ENCODE data around the gene KRT79. TPM values are rescaled to one million over a fixed set of nuclear protein-coding genes. Genes with fewer than 3 reads are reported as not detected.

The KRT79 gene
- polyA plus RNA-seq, 1 of the 3 experiments (the other 2 are of a cell fraction), result not detected

DNA sequence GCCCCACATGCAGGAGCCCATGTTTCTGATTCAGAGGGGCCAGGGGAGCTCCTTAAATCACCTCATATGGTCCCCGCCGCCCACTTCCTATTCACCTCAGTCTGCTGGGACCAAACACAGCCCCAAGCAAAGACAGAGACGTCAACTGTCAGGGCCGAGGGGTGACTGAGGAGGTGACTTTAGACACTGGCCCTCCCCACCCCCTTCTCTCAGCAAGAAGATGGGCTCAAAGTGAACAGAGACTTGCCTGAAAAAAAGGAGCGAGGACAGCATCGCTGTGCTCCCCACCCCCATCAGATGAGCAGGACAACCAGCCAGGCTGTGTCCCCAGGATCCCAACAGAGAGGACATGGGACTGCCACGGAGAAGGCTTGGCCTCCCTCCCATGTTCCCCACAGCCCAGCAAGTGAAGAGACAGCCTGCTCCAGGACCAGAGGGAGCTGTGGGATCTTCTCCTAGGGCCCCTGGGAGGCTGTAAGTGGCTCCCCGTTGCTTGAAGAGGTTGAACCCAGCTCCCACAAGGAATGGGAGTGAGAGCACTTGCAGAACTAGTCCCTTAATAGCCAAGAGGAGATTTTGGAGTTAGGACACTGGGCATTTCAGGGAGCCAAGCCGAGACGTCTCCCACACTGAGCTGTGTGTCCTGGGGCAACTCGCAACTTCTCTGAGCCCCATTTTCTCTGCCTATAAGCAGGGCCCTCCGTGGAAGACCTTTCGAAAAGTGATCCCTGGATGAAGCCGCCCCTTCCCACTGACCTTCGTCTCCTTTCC is 1.3 kb upstream of the KRT79 start:
- Histone ChIP-seq H3K9ac (no peak overlapping the region), H3K79me2 (ENCODE audit: insufficient read depth) (no peaks in the 10 kb centered on the region), H3K4me2 (peak overlapping the region; percentile 55; the same call in 1 of the 2 replicates), H4K20me1 (ENCODE audit: insufficient read depth) (no peaks in the 10 kb centered on the region), H3K9me2 (no peaks in the 10 kb centered on the region), H3K9me3 (no peaks in the 10 kb centered on the region), H3K27ac (ENCODE audit: low read depth in 2 of 2, low read length in 1 of 2) (no peak overlapping the region), H3K36me3 (replicated peaks in 1 of 2; ENCODE audit: control insufficient read depth in 1 of 2, insufficient read depth in 2 of 2, low read length in 1 of 2) (no peaks in the 10 kb centered on the region), H3K27me3 (ENCODE audit: insufficient read depth) (peaks cover 24% of the 10 kb centered on the region; the same call in 1 of the 2 replicates), H3K4me1 (ENCODE audit: control insufficient read depth in 1 of 2, insufficient read depth in 2 of 2, low read depth in 1 of 2, low read length in 1 of 2) (peaks cover 0 to 9% of the 10 kb centered on the region in 2 experiments; a peak in 1 of 4 replicates), H2AFZ (ENCODE audit: low read depth) (no peak overlapping the region), H3F3A (replicated peaks; ENCODE audit: insufficient read depth) (no peaks in the 10 kb centered on the region), H3K4me3 (ENCODE audit: low read depth in 2 of 2, low read length in 1 of 2) (no peak overlapping the region)
- TF ChIP-seq MXI1 (IDR thresholded peaks at IDR 0.05; ENCODE audit: low read depth, low read length), result no peak
- no peak for TF ChIP-seq ELF1 (IDR thresholded peaks at IDR 0.05)
- no peak for TF ChIP-seq FOXM1 (IDR thresholded peaks at IDR 0.05; ENCODE audit: low read depth)
- no peak for TF ChIP-seq FOXJ3 (CRISPR knock-in tag; IDR thresholded peaks at IDR 0.05)
- no peak for DNase-seq
- ChIA-PET POLR2A (no interaction called here), CTCF (interaction anchor here (1.4 kb wide), 1 partner anchor 44 kb away, joined by 3 read pairs; no protein-coding TSS in a partner anchor)
- 59% methylated on average over 15 of the region's 15 CpGs for WGBS (ENCODE audit: low lambda C conversion rate)

DNA sequence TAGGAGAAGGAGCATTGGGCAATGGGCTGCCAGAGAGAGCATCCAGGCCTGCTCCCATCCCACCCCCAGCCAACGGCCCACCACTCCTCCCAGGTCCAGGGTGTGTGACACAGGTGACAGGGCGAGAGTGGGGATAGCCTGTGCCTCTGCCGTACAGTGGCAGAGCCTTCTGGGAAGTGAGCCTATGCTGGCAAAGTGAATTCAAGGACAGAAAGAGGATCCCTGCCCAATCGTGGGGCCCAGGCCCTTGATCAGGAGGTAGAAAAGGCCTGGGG is 553 bp upstream of the KRT79 start:
- Histone ChIP-seq H3K36me3 (replicated peaks in 1 of 2; ENCODE audit: control insufficient read depth in 1 of 2, insufficient read depth in 2 of 2, low read length in 1 of 2) (no peaks in the 10 kb centered on the region), H3K27me3 (ENCODE audit: insufficient read depth) (peaks cover 24% of the 10 kb centered on the region; the same call in 1 of the 2 replicates), H3F3A (replicated peaks; ENCODE audit: insufficient read depth) (no peaks in the 10 kb centered on the region), H3K9ac (no peak overlapping the region), H3K27ac (ENCODE audit: low read depth in 2 of 2, low read length in 1 of 2) (no peak overlapping the region), H3K9me3 (no peaks in the 10 kb centered on the region), H4K20me1 (ENCODE audit: insufficient read depth) (no peaks in the 10 kb centered on the region), H3K79me2 (ENCODE audit: insufficient read depth) (no peaks in the 10 kb centered on the region), H3K9me2 (no peaks in the 10 kb centered on the region), H2AFZ (ENCODE audit: low read depth) (no peak overlapping the region), H3K4me2 (no peak overlapping the region), H3K4me3 (ENCODE audit: low read depth in 2 of 2, low read length in 1 of 2) (no peak overlapping the region), H3K4me1 (ENCODE audit: control insufficient read depth in 1 of 2, insufficient read depth in 2 of 2, low read depth in 1 of 2, low read length in 1 of 2) (peaks cover 0 to 9% of the 10 kb centered on the region in 2 experiments; a peak in 1 of 4 replicates)
- WGBS (ENCODE audit: low lambda C conversion rate), result 27% methylated on average over 4 of the region's 4 CpGs
- ChIA-PET CTCF (interaction anchor here (0.9 to 1.0 kb wide), 2 partner anchors 31 to 462 kb away, joined by 3 read pairs; no protein-coding TSS in a partner anchor), POLR2A (no interaction called here)
- no peak for DNase-seq
- no peak for TF ChIP-seq EP300 (IDR thresholded peaks at IDR 0.05; ENCODE audit: borderline replicate concordance in 1 of 2, low read depth in 1 of 2, low read length in 1 of 2)
- no peak for TF ChIP-seq TAF1 (IDR thresholded peaks at IDR 0.05; ENCODE audit: borderline replicate concordance, low read depth, low read length)
- TF ChIP-seq TEAD4 (IDR thresholded peaks at IDR 0.05; ENCODE audit: borderline replicate concordance, insufficient read depth), result no peak
- no peak for TF ChIP-seq RXRA (IDR thresholded peaks at IDR 0.05; ENCODE audit: borderline replicate concordance, low read depth)
- TF ChIP-seq, protein P1, sequence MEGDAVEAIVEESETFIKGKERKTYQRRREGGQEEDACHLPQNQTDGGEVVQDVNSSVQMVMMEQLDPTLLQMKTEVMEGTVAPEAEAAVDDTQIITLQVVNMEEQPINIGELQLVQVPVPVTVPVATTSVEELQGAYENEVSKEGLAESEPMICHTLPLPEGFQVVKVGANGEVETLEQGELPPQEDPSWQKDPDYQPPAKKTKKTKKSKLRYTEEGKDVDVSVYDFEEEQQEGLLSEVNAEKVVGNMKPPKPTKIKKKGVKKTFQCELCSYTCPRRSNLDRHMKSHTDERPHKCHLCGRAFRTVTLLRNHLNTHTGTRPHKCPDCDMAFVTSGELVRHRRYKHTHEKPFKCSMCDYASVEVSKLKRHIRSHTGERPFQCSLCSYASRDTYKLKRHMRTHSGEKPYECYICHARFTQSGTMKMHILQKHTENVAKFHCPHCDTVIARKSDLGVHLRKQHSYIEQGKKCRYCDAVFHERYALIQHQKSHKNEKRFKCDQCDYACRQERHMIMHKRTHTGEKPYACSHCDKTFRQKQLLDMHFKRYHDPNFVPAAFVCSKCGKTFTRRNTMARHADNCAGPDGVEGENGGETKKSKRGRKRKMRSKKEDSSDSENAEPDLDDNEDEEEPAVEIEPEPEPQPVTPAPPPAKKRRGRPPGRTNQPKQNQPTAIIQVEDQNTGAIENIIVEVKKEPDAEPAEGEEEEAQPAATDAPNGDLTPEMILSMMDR (IDR thresholded peaks at IDR 0.05), result no peak
- TF ChIP-seq, protein P2, sequence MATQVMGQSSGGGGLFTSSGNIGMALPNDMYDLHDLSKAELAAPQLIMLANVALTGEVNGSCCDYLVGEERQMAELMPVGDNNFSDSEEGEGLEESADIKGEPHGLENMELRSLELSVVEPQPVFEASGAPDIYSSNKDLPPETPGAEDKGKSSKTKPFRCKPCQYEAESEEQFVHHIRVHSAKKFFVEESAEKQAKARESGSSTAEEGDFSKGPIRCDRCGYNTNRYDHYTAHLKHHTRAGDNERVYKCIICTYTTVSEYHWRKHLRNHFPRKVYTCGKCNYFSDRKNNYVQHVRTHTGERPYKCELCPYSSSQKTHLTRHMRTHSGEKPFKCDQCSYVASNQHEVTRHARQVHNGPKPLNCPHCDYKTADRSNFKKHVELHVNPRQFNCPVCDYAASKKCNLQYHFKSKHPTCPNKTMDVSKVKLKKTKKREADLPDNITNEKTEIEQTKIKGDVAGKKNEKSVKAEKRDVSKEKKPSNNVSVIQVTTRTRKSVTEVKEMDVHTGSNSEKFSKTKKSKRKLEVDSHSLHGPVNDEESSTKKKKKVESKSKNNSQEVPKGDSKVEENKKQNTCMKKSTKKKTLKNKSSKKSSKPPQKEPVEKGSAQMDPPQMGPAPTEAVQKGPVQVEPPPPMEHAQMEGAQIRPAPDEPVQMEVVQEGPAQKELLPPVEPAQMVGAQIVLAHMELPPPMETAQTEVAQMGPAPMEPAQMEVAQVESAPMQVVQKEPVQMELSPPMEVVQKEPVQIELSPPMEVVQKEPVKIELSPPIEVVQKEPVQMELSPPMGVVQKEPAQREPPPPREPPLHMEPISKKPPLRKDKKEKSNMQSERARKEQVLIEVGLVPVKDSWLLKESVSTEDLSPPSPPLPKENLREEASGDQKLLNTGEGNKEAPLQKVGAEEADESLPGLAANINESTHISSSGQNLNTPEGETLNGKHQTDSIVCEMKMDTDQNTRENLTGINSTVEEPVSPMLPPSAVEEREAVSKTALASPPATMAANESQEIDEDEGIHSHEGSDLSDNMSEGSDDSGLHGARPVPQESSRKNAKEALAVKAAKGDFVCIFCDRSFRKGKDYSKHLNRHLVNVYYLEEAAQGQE (IDR thresholded peaks at IDR 0.05; ENCODE audit: low read depth, low read length), result no peak
- TF ChIP-seq, protein P3, sequence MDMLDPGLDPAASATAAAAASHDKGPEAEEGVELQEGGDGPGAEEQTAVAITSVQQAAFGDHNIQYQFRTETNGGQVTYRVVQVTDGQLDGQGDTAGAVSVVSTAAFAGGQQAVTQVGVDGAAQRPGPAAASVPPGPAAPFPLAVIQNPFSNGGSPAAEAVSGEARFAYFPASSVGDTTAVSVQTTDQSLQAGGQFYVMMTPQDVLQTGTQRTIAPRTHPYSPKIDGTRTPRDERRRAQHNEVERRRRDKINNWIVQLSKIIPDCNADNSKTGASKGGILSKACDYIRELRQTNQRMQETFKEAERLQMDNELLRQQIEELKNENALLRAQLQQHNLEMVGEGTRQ (IDR thresholded peaks at IDR 0.05; ENCODE audit: borderline replicate concordance, low read depth, low read length), result no peak
- TF ChIP-seq YY1 (IDR thresholded peaks at IDR 0.05; ENCODE audit: low read depth), result no peak
- TF ChIP-seq JUND (IDR thresholded peaks at IDR 0.05), result no peak
- no peak for TF ChIP-seq GATA2 (CRISPR knock-in tag; IDR thresholded peaks at IDR 0.05)
- TF ChIP-seq CHD2 (IDR thresholded peaks at IDR 0.05; ENCODE audit: low read length, partially characterized antibody), result no peak
- TF ChIP-seq, protein P4, sequence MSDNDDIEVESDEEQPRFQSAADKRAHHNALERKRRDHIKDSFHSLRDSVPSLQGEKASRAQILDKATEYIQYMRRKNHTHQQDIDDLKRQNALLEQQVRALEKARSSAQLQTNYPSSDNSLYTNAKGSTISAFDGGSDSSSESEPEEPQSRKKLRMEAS (IDR thresholded peaks at IDR 0.05; ENCODE audit: low read depth), result no peak
- no peak for TF ChIP-seq RCOR1 (IDR thresholded peaks at IDR 0.05; ENCODE audit: low read length)
- no peak for TF ChIP-seq FOXM1 (IDR thresholded peaks at IDR 0.05; ENCODE audit: low read depth)
- TF ChIP-seq NRF1 (IDR thresholded peaks at IDR 0.05; ENCODE audit: low read depth, low read length), result no peak
- no peak for TF ChIP-seq RFX5 (IDR thresholded peaks at IDR 0.05; ENCODE audit: low read length)
- no peak for TF ChIP-seq RAD21 (IDR thresholded peaks at IDR 0.05; ENCODE audit: low read length)

All from SK-N-SH (cell line).